C4-2B (cell line): ENCODE results near the gene LRRC3B.

ENCODE experiments used
- ZFX ChIP-seq: fragments of 450-650 bp; IDR thresholded peaks from 2 replicates; pipeline ENCODE4 v1.6.1; 2017
- TF ChIP-seq, protein P1 (sequence below): fragments of 450-650 bp; conservative IDR thresholded peaks from 2 replicates; pipeline ENCODE4 v1.5.1; 2017; ENCODE audit warnings: mild to moderate bottlenecking

DNA sequence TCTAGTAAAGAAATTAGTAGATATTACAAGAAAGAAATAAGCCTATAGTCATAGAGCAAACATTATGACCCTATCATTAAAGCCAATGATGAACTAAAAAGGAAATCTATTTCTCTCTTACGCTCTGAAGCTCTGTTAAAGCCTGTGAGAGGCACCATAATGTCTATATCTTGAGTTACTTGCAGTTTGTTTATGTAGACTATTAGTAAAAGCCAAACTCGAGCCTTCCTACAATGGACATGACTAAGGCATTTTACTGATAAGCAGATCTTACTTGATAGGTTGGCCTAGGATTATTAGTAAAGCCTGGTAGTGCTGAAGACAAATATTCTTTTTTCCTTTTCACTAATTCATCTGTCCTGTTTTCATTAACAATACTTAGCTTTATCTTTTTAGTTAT is 32.7 kb downstream of the LRRC3B start:
- TF ChIP-seq, protein P1, sequence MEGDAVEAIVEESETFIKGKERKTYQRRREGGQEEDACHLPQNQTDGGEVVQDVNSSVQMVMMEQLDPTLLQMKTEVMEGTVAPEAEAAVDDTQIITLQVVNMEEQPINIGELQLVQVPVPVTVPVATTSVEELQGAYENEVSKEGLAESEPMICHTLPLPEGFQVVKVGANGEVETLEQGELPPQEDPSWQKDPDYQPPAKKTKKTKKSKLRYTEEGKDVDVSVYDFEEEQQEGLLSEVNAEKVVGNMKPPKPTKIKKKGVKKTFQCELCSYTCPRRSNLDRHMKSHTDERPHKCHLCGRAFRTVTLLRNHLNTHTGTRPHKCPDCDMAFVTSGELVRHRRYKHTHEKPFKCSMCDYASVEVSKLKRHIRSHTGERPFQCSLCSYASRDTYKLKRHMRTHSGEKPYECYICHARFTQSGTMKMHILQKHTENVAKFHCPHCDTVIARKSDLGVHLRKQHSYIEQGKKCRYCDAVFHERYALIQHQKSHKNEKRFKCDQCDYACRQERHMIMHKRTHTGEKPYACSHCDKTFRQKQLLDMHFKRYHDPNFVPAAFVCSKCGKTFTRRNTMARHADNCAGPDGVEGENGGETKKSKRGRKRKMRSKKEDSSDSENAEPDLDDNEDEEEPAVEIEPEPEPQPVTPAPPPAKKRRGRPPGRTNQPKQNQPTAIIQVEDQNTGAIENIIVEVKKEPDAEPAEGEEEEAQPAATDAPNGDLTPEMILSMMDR = no peak
- no peak for TF ChIP-seq ZFX
